ENCODE data around the gene BMPER.

DNA sequence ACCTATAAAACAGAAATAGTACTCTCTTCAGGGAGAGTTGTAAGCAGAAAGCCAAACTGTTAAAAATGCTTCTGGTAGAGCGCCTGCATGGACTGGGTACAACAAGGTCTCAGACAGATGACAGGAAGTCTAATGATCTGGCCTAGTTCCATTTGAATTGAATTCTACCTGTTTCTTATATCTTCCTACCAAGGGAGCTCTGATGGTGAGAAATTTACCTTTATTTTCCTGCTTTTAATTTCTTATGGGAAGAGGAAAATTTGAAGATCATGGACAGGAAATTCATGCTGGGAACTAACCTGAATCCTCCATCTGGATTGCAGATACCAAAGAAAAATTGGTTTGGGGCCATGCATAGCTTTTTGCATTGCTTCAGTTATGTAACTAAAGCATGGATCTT, 63.3 kb downstream of the BMPER start:
- TF ChIP-seq, protein P1, sequence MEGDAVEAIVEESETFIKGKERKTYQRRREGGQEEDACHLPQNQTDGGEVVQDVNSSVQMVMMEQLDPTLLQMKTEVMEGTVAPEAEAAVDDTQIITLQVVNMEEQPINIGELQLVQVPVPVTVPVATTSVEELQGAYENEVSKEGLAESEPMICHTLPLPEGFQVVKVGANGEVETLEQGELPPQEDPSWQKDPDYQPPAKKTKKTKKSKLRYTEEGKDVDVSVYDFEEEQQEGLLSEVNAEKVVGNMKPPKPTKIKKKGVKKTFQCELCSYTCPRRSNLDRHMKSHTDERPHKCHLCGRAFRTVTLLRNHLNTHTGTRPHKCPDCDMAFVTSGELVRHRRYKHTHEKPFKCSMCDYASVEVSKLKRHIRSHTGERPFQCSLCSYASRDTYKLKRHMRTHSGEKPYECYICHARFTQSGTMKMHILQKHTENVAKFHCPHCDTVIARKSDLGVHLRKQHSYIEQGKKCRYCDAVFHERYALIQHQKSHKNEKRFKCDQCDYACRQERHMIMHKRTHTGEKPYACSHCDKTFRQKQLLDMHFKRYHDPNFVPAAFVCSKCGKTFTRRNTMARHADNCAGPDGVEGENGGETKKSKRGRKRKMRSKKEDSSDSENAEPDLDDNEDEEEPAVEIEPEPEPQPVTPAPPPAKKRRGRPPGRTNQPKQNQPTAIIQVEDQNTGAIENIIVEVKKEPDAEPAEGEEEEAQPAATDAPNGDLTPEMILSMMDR (conservative IDR thresholded peaks at IDR 0.05; ENCODE audit: low read depth, low read length) = no peak
- no peak for TF ChIP-seq EZH2 (IDR thresholded peaks at IDR 0.05; ENCODE audit: borderline replicate concordance, low read depth, low read length, poor library complexity, severe bottlenecking)
